ENCODE results near the gene GYG2. TPM values are rescaled to one million over a fixed set of nuclear protein-coding genes. Genes with fewer than 3 reads are reported as not detected.

Gene GYG2
- total RNA-seq, 4 donors from 2014 or later = 3.0 to 6.8 (median 4.2) TPM

GRCh38 chrX:2902841-2903240 lies 74.1 kb downstream of the GYG2 start:
- 92% methylated on average over 1 of the region's 1 CpG; no CpG with 5 or more reads in 1 of the 2 donors for WGBS, 2 donors (ENCODE audit: low coverage in 1 of 2)
- Histone ChIP-seq H3K4me3 (no peak overlapping the region), H3K4me1 (peaks cover 0 to 4% (median 1%) of the 10 kb centered on the region in 4 donors), H3K36me3 (no peaks in the 10 kb centered on the region), H3K9me3 (no peaks in the 10 kb centered on the region), H3K27me3 (no peaks in the 10 kb centered on the region), H3K27ac (no peak overlapping the region)
- TF ChIP-seq POLR2AphosphoS5 (IDR thresholded peaks at IDR 0.05) (no peak), EP300 (IDR thresholded peaks at IDR 0.05; ENCODE audit: low read depth) (no peak), CTCF (IDR thresholded peaks at IDR 0.05) (no peak), POLR2A (IDR thresholded peaks at IDR 0.05) (no peak)
- no peak for DNase-seq
- intact Hi-C loops (cut with DNase I; ENCODE audit: low total_unique reads) (no loop called here), in situ Hi-C loops (cut with MboI; ENCODE audit: low pct_ligation_motif_present in 1 of 4, low pct_unique_long_range_greater_than_20kb in 1 of 4, low sequenced_read_pairs in 3 of 4) (no loop called here)

- no peak for TF ChIP-seq EP300 (IDR thresholded peaks at IDR 0.05; ENCODE audit: low read depth)
- TF ChIP-seq POLR2AphosphoS5 (IDR thresholded peaks at IDR 0.05) = no peak
- no peak for TF ChIP-seq POLR2A (IDR thresholded peaks at IDR 0.05)
- TF ChIP-seq CTCF (IDR thresholded peaks at IDR 0.05) = no peak
- DNase-seq = no peak
- in situ Hi-C loops (cut with MboI; ENCODE audit: low pct_ligation_motif_present in 1 of 4, low pct_unique_long_range_greater_than_20kb in 1 of 4, low sequenced_read_pairs in 3 of 4) (no loop called here), intact Hi-C loops (cut with DNase I; ENCODE audit: low total_unique reads) (no loop called here)
- Histone ChIP-seq H3K9me3 (no peaks in the 10 kb centered on the region), H3K27ac (no peak overlapping the region), H3K36me3 (no peaks in the 10 kb centered on the region), H3K4me3 (no peak overlapping the region), H3K4me1 (peaks cover 0 to 3% (median 1%) of the 10 kb centered on the region in 4 donors), H3K27me3 (no peaks in the 10 kb centered on the region)
- 100% methylated on average over 2 of the region's 2 CpGs; no CpG with 5 or more reads in 1 of the 2 donors for WGBS, 2 donors (ENCODE audit: low coverage in 1 of 2)
Observed at GRCh38 chrX:2903366-2903765, 74.6 kb downstream of the GYG2 start.

- Histone ChIP-seq H3K9me3 (no peaks in the 10 kb centered on the region), H3K4me1 (no peaks in the 10 kb centered on the region)
- TF ChIP-seq POLR2AphosphoS5 (IDR thresholded peaks at IDR 0.05) (no peak), CTCF (IDR thresholded peaks at IDR 0.05) (no peak)
Observed at GRCh38 chrX:2907295-2907694, 78.6 kb downstream of the GYG2 start.

GRCh38 chrX:2908125-2908685 lies 79.5 kb downstream of the GYG2 start:
- TF ChIP-seq POLR2AphosphoS5 (IDR thresholded peaks at IDR 0.05) (no peak), POLR2A (IDR thresholded peaks at IDR 0.05) (no peak), EP300 (IDR thresholded peaks at IDR 0.05; ENCODE audit: low read depth) (no peak), CTCF (IDR thresholded peaks at IDR 0.05) (no peak)
- 48 to 90% methylated on average over 2 of the region's 2 CpGs for WGBS, 2 donors (ENCODE audit: low coverage in 1 of 2)
- no peaks in the 10 kb centered on the region for H3K9me3 ChIP-seq
- H3K36me3 ChIP-seq = no peaks in the 10 kb centered on the region
- DNase-seq = no peak
- no peak overlapping the region for H3K4me3 ChIP-seq
- no peak overlapping the region for H3K27ac ChIP-seq
- no peaks in the 10 kb centered on the region for H3K27me3 ChIP-seq
- intact Hi-C loops (cut with DNase I; ENCODE audit: low total_unique reads) = no loop called here
- in situ Hi-C loops (cut with MboI; ENCODE audit: low pct_ligation_motif_present in 1 of 4, low pct_unique_long_range_greater_than_20kb in 1 of 4, low sequenced_read_pairs in 3 of 4) = no loop called here
- no peaks in the 10 kb centered on the region for H3K4me1 ChIP-seq

More at GRCh38 chrX:2907295-2907694, 78.6 kb downstream of the GYG2 start:
- 93% methylated on average over 21 of the region's 27 CpGs; no CpG with 5 or more reads in 1 of the 2 donors for WGBS, 2 donors (ENCODE audit: low coverage in 1 of 2)
- no peak for DNase-seq
- no peaks in the 10 kb centered on the region for H3K27me3 ChIP-seq
- in situ Hi-C loops (cut with MboI; ENCODE audit: low pct_ligation_motif_present in 1 of 4, low pct_unique_long_range_greater_than_20kb in 1 of 4, low sequenced_read_pairs in 3 of 4) = no loop called here
- intact Hi-C loops (cut with DNase I; ENCODE audit: low total_unique reads) = no loop called here
- H3K27ac ChIP-seq = no peak overlapping the region
- H3K36me3 ChIP-seq = no peaks in the 10 kb centered on the region
- H3K4me3 ChIP-seq = no peak overlapping the region

Data from transverse colon (tissue), 4 donors.